ENCODE results near the gene DOCK10.

GRCh38 chr2:224976629-224977525 lies 65.4 kb downstream of the DOCK10 start:
- TF ChIP-seq CTCF (IDR thresholded peaks at IDR 0.05) (no peak), POLR2A (IDR thresholded peaks at IDR 0.05) (no peak)
